ENCODE data around the gene CCDC6. TPM values are rescaled to one million over a fixed set of nuclear protein-coding genes. Genes with fewer than 3 reads are reported as not detected.

CCDC6 gene
- total and polyA plus RNA-seq, 3 donors from 2014 or later: 21.1 to 52.2 (median 41.7) TPM

DNA sequence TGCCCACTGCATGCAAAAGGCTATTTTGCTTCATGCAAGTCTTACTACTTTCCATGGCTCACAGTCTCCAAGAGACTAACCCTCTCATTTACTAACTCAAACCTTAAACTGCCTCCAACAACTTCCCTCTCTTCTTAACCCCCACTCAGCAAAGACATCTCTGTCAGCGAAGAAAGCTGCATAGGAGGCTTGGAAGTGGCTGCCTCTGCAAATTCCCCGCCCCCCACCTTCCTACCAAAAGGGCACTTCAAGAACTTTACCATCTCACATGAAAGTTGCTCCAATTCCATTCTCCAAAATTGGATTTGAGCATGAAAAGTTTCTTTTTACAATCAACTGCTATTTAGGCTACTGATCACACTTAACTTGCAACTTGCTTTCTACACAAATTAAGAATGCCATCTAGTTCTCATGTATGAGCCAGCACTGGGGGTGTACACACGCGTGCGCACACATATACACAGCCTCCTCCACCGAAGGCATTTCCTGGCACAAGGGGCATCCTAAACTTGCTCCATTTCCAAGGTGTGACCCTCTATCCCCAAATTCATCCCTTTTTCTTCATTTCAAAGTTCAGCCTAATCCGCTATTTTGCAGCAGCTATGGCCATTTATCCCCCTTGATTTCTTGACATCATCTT, 1.8 kb downstream of the CCDC6 start:
- no peaks in the 10 kb centered on the region for H3K27me3 ChIP-seq
- 47 to 51% methylated on average over 7 of the region's 7 CpGs for WGBS, 2 donors
- H3K4me1 ChIP-seq: peaks cover 16% of the 10 kb centered on the region
- H3K36me3 ChIP-seq (ENCODE audit: low read depth, missing control alignments): no peaks in the 10 kb centered on the region
- H3K27ac ChIP-seq: no peak overlapping the region
- TF ChIP-seq POLR2A (IDR thresholded peaks at IDR 0.05): no peak
- TF ChIP-seq, protein P1, sequence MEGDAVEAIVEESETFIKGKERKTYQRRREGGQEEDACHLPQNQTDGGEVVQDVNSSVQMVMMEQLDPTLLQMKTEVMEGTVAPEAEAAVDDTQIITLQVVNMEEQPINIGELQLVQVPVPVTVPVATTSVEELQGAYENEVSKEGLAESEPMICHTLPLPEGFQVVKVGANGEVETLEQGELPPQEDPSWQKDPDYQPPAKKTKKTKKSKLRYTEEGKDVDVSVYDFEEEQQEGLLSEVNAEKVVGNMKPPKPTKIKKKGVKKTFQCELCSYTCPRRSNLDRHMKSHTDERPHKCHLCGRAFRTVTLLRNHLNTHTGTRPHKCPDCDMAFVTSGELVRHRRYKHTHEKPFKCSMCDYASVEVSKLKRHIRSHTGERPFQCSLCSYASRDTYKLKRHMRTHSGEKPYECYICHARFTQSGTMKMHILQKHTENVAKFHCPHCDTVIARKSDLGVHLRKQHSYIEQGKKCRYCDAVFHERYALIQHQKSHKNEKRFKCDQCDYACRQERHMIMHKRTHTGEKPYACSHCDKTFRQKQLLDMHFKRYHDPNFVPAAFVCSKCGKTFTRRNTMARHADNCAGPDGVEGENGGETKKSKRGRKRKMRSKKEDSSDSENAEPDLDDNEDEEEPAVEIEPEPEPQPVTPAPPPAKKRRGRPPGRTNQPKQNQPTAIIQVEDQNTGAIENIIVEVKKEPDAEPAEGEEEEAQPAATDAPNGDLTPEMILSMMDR (IDR thresholded peaks at IDR 0.05): no peak
- no peaks in the 10 kb centered on the region for H3K9me3 ChIP-seq
- peak; percentile 49 for DNase-seq
- H3K4me3 ChIP-seq: peak overlapping the region in 1 of 2 donors; percentile 88
- intact Hi-C loops (cut with DNase I; ENCODE audit: low total_unique reads): no loop called here

DNA sequence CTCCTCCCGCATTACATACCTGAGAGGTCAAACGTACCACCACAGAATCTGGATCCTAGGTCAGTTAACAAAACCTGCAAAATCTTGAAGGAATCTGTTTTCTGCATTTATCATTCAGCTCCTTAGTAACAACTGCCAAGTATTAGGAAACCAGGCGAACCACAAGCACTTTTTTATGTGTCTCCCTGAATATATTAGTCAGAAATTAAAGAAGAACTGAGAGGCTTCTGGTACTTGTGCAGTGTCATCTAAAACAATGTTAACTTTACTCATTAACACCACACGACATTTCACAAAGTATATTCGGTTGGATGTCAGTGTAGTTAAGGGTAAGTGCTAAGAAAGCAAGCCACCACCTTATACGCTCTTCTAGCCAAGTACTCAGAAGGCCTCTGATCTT, 2.5 kb downstream of the CCDC6 start:
- 47 to 67% methylated on average over 6 of the region's 6 CpGs for WGBS, 2 donors
- no peak for DNase-seq
- H3K4me1 ChIP-seq: peaks cover 16% of the 10 kb centered on the region
- H3K36me3 ChIP-seq (ENCODE audit: low read depth, missing control alignments): no peaks in the 10 kb centered on the region
- TF ChIP-seq, protein P1 (IDR thresholded peaks at IDR 0.05): no peak
- no peak for TF ChIP-seq POLR2A (IDR thresholded peaks at IDR 0.05)
- H3K4me3 ChIP-seq: no peak overlapping the region
- H3K27ac ChIP-seq: no peak overlapping the region
- no peaks in the 10 kb centered on the region for H3K27me3 ChIP-seq
- H3K9me3 ChIP-seq: no peaks in the 10 kb centered on the region
- intact Hi-C loops (cut with DNase I; ENCODE audit: low total_unique reads): no loop called here

DNA sequence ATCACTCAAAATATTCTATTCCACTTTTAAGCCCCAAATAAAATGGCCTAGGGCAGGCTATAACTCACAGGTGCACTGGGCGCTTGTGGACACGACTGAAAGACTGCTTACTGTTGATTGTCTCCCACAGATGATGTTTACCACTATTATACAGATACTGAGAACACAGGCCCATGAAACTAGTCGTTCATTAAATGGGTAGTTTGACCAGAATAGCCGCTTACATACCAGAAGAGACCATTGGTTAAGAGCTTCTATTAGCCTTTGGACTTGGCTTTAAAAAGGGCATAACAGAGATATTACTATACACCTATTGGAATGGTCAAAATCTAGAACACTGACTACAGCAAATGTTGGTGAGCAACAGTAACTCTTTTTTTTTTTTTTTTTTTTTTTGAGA, 4.3 kb downstream of the CCDC6 start:
- no peaks in the 10 kb centered on the region for H3K9me3 ChIP-seq
- H3K27me3 ChIP-seq: no peaks in the 10 kb centered on the region
- no peak overlapping the region for H3K27ac ChIP-seq
- H3K36me3 ChIP-seq (ENCODE audit: low read depth, missing control alignments): no peaks in the 10 kb centered on the region
- peaks cover 8% of the 10 kb centered on the region for H3K4me1 ChIP-seq
- H3K4me3 ChIP-seq: no peak overlapping the region
- TF ChIP-seq, protein P1 (IDR thresholded peaks at IDR 0.05): no peak
- TF ChIP-seq POLR2A (IDR thresholded peaks at IDR 0.05): no peak
- no peak for DNase-seq
- 89 to 91% methylated on average over 4 of the region's 4 CpGs for WGBS, 2 donors
- intact Hi-C loops (cut with DNase I; ENCODE audit: low total_unique reads): no loop called here

DNA sequence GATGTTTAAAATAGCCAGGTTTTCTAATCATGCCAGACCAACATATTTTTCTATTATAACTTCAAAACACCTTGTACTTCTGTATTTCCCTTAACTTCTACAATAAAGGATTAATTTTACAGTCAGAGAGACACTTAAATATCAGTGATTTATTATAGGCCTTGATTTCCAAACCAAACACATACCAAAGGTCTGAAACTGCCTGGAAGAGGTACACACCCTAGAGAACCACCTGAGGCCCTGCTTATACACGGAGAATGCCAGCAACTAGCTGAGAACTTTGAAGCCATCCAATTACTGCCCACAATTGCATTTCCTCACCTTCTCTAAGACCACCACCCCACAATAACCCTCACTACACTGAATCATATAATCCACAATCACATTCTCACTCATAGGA, 4.9 kb downstream of the CCDC6 start:
- TF ChIP-seq, protein P1 (IDR thresholded peaks at IDR 0.05): no peak
- TF ChIP-seq POLR2A (IDR thresholded peaks at IDR 0.05): no peak
- H3K27me3 ChIP-seq: no peaks in the 10 kb centered on the region
- intact Hi-C loops (cut with DNase I; ENCODE audit: low total_unique reads): no loop called here
- no peak overlapping the region for H3K4me3 ChIP-seq
- 85 to 95% methylated on average over 1 of the region's 1 CpG for WGBS, 2 donors
- H3K4me1 ChIP-seq: peaks cover 8% of the 10 kb centered on the region
- no peak for DNase-seq
- no peaks in the 10 kb centered on the region for H3K9me3 ChIP-seq
- H3K36me3 ChIP-seq (ENCODE audit: low read depth, missing control alignments): no peaks in the 10 kb centered on the region
- H3K27ac ChIP-seq: no peak overlapping the region

Measured in testis (tissue), 3 donors.